Neural progenitor cell (in vitro differentiated cells): ENCODE measurements around the gene APOBEC3C.
"Not testable (repeated sequence)": the region's sequence is repeated elsewhere in the genome, so short reads cannot be mapped to it uniquely, and the experiment has no call there.

Experiments
- EZH2phosphoT487 ChIP-seq: fragments of 200-600 bp; sonication (generic); IDR thresholded peaks from 2 replicates; pipeline ENCODE4 v1.6.1; 2017; ENCODE audit warnings: antibody characterized with exemption
- TF ChIP-seq, protein P1 (sequence below): fragments of 200-600 bp; sonication (generic); IDR thresholded peaks from 2 replicates; pipeline ENCODE4 v1.5.1; 2017; ENCODE audit warnings: antibody characterized with exemption, mild to moderate bottlenecking

- TF ChIP-seq, protein P1, sequence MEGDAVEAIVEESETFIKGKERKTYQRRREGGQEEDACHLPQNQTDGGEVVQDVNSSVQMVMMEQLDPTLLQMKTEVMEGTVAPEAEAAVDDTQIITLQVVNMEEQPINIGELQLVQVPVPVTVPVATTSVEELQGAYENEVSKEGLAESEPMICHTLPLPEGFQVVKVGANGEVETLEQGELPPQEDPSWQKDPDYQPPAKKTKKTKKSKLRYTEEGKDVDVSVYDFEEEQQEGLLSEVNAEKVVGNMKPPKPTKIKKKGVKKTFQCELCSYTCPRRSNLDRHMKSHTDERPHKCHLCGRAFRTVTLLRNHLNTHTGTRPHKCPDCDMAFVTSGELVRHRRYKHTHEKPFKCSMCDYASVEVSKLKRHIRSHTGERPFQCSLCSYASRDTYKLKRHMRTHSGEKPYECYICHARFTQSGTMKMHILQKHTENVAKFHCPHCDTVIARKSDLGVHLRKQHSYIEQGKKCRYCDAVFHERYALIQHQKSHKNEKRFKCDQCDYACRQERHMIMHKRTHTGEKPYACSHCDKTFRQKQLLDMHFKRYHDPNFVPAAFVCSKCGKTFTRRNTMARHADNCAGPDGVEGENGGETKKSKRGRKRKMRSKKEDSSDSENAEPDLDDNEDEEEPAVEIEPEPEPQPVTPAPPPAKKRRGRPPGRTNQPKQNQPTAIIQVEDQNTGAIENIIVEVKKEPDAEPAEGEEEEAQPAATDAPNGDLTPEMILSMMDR: not testable (repeated sequence)
- TF ChIP-seq EZH2phosphoT487: not testable (repeated sequence)
Observed at GRCh38 chr22:39008271-39008850, 5.7 kb upstream of the APOBEC3C start.
